Measurements from ENCODE around the gene CLDN14.

The CLDN14 gene

DNA sequence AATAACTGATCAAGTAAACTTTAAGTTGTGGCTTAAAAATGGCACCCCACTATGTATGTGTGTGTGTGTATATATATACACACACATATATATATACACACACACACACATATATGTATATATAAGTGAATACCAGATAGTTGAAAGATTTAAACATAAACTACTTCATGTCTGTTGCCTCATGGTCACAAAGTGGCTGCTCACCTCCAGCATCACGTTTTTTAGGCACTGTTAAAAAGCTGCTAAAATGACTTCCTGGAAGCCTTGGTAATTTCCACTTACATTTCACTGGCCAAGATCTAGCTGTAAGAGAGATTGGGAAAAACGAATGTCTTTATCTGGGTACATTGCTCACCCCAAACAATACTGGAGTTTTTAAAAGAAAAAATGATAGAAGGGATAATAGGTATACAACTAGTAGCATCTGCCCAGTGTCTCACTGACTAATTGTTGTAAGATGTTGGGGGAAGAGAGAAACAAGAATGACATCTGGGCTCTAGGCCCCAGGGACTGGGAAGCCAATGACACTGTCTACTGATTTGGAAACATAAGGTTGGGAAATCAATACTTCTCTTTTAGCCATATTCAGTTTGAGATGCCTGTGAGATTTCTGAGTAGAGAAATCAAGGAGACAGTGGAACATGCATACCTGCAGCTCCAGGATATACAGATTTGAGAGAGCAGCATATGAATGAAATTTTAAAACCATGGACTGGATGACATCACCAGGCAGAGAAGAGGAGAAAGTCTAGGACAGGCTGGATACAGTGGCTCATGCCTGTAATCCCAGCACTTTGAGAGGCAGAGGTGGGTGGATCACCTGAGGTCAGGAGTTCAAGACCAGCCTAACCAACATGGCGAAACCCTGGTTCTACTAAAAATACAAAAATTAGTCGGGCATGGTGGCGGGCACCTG is 42.8 kb downstream of the CLDN14 start:
- in situ Hi-C loops (cut with MboI; ENCODE audit: low sequenced_read_pairs) = no loop called here

- in situ Hi-C loops (cut with MboI; ENCODE audit: low sequenced_read_pairs) = no loop called here
Measured at GRCh38 chr21:36434144-36434543, 45.8 kb downstream of the CLDN14 start.

DNA sequence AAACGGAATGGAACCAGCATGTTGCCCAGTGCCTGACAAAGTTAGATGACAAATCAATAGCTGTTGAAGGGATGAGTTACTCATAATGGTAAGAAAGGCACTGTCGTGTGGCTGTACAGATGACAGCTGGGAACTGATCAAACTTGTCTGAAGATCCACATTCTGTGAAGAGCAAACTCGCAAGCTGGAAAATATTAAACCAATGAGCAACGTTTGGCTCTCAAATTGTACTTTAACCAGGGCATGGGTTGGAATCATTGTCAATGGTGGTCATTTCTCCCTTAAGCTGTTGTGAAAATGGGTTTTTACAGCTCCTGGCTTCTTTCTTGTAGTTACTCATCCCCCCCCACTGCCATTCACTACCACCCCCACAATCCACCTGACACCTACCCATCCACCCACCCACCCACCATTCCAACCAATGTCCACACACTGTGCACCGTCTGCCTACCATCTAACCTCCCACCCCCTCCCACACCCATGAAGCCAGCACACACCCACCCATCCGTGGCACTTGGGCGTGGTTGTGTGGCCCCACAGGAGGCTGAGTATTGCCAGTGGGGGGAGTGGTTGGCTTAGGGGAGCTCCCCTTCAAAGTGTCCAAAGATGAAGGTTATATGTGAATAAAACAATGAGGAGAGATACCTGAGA is 46.7 kb downstream of the CLDN14 start:
- in situ Hi-C loops (cut with MboI; ENCODE audit: low sequenced_read_pairs) = no loop called here

- in situ Hi-C loops (cut with MboI; ENCODE audit: low sequenced_read_pairs) = no loop called here
Measured at GRCh38 chr21:36431252-36431651, 48.7 kb downstream of the CLDN14 start.

DNA sequence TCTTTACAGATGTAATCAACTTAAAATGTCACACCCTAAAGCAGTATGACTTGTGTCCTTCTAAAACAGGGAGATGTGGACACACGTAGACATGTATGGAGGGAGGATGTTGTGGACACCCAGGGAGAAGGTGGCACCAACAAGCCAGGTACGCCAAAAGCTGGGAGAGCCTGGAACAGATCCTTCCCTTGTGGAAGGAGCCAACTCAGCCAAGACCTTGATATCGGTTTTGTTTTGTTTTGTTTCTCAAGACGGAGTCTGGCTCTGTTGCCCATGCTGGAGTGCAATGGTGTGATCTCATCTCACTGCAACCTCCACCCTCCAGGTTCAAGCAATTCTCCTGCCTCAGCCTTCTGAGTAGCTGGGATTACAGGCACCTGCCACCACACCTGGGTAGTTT is 49.1 kb downstream of the CLDN14 start:
- in situ Hi-C loops (cut with MboI; ENCODE audit: low sequenced_read_pairs) = no loop called here

GRCh38 chr21:36429947-36430546 is 49.9 kb downstream of the CLDN14 start:
- in situ Hi-C loops (cut with MboI; ENCODE audit: low sequenced_read_pairs) = no loop called here

GRCh38 chr21:36428761-36429432 is 51.0 kb downstream of the CLDN14 start:
- in situ Hi-C loops (cut with MboI; ENCODE audit: low sequenced_read_pairs) = no loop called here

GRCh38 chr21:36427502-36427901 is 52.4 kb downstream of the CLDN14 start:
- in situ Hi-C loops (cut with MboI; ENCODE audit: low sequenced_read_pairs) = no loop called here

DNA sequence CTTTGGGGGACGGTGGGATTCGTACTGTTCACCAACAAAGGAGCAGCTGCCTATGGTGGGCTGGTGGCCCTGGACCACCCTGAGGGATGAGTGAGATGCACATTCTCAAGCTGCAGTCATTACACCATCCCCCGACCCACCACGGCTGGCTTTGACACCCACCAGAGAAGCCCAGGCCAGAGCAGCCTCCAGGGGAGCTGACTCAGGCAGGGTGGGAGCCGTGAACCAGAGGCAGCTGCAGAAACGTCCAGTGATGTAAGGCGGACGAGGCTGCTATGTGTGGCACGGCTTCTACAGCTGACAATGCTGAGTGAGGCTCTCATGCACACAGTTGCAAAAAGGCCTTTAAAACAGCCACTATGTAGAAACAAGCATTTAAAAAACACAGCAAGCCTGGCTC is 54.6 kb downstream of the CLDN14 start:
- in situ Hi-C loops (cut with MboI; ENCODE audit: low sequenced_read_pairs) = no loop called here

GRCh38 chr21:36424592-36424991 is 55.3 kb downstream of the CLDN14 start:
- in situ Hi-C loops (cut with MboI; ENCODE audit: low sequenced_read_pairs) = no loop called here

DNA sequence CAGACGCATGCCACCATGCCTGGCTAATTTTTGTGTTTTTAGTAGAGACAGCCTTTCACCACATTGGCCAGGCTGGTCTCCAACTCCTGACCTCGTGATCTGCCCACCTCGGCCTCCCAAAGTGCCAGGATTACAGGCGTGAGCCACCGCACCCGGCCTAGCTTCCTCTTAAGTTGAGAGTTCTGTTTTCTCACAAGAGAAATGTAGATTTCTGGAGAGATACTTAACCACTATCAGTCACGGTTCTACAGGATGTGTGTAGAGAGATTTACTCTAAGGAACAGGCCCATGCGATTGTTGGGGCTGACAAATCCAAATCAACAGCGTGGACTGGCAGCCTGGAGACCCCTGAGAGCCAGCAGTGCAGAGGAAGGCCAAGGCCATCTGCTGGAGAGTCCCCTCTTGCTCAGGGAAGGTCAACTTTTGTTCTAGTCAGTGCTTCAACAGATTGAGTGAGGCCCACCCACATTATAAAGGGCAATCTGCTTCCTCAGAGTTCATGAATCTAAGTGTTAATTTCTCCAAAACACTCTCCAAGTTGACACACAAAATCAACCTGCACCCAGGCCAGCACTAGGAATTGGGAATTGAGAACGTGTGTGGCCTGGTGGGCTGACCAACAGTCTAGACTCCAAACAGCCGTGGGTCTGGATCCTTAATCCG is 56.0 kb downstream of the CLDN14 start:
- in situ Hi-C loops (cut with MboI; ENCODE audit: low sequenced_read_pairs) = no loop called here

- in situ Hi-C loops (cut with MboI; ENCODE audit: low sequenced_read_pairs) = no loop called here
Measured at GRCh38 chr21:36422279-36423098, 57.4 kb downstream of the CLDN14 start.

GRCh38 chr21:36420571-36421339 is 59.2 kb downstream of the CLDN14 start:
- in situ Hi-C loops (cut with MboI; ENCODE audit: low sequenced_read_pairs) = no loop called here

DNA sequence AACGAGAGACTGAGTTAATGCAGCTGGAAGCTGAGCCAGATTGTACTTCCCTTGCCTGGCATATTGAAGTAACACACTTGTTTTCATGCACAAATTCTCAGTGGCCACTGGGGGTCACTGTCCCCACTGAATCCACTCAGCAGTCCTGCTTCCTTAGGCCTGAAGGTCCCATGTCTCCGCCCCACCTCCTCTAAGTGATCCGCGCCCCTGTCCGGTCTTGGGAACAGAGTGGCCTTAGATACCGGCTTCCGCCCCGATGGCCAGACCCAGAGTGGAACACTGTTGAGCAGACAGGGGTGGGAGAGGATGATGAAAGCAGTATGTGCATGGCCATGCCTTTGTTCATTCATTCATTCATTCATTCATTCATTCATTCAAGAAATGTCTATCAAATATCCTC is 59.9 kb downstream of the CLDN14 start:
- in situ Hi-C loops (cut with MboI; ENCODE audit: low sequenced_read_pairs) = no loop called here

GRCh38 chr21:36419241-36419640 is 60.7 kb downstream of the CLDN14 start:
- in situ Hi-C loops (cut with MboI; ENCODE audit: low sequenced_read_pairs) = no loop called here

- in situ Hi-C loops (cut with MboI; ENCODE audit: low sequenced_read_pairs) = no loop called here
Measured at GRCh38 chr21:36415375-36415774, 64.5 kb downstream of the CLDN14 start.

- in situ Hi-C loops (cut with MboI; ENCODE audit: low sequenced_read_pairs) = no loop called here
Measured at GRCh38 chr21:36412916-36413315, 67.0 kb downstream of the CLDN14 start.

DNA sequence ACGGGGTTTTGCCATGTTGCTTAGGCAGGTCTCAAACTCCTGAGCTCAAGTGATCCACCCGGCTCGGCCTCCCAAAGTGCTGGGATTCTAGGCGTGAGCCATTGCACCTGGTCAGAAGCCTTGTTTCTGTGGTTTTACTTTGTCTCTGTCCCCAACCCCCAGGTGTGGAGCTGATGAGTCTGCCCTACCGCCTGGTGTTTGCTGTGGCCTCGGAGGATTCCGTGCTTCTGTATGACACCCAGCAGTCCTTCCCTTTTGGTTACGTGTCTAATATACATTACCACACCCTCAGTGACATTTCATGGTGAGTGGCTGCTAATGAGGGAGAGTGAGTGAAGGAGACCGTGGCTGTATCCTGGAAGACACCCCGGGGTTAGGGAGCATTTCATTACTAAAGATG is 68.6 kb downstream of the CLDN14 start:
- in situ Hi-C loops (cut with MboI; ENCODE audit: low sequenced_read_pairs) = no loop called here
